ENCODE results near the gene TEX28. TPM values are rescaled to one million over a fixed set of nuclear protein-coding genes. Genes with fewer than 3 reads are reported as not detected.
"Not testable (repeated sequence)": the region's sequence is repeated elsewhere in the genome, so short reads cannot be mapped to it uniquely, and the experiment has no call there.

The TEX28 gene
- total and polyA plus RNA-seq, 5 donors: not detected

GRCh38 chrX:154296731-154297130 lies 1.8 kb upstream of the TEX28 start:
- DNase-seq: no peak
- Histone ChIP-seq H3K4me3 (ENCODE audit: low read length) (no peak overlapping the region), H3K27me3 (ENCODE audit: control insufficient read depth, insufficient read depth) (no peaks in the 10 kb centered on the region), H3K27ac (ENCODE audit: low read length) (no peak overlapping the region), H3K9me3 (ENCODE audit: control insufficient read depth, low read length) (no peaks in the 10 kb centered on the region), H3K4me1 (ENCODE audit: control insufficient read depth, insufficient read depth, low read length) (no peaks in the 10 kb centered on the region)
- intact Hi-C loops (cut with DNase I): no loop called here
- WGBS: 93% methylated on average over 18 of the region's 18 CpGs
- no peak for ATAC-seq

DNA sequence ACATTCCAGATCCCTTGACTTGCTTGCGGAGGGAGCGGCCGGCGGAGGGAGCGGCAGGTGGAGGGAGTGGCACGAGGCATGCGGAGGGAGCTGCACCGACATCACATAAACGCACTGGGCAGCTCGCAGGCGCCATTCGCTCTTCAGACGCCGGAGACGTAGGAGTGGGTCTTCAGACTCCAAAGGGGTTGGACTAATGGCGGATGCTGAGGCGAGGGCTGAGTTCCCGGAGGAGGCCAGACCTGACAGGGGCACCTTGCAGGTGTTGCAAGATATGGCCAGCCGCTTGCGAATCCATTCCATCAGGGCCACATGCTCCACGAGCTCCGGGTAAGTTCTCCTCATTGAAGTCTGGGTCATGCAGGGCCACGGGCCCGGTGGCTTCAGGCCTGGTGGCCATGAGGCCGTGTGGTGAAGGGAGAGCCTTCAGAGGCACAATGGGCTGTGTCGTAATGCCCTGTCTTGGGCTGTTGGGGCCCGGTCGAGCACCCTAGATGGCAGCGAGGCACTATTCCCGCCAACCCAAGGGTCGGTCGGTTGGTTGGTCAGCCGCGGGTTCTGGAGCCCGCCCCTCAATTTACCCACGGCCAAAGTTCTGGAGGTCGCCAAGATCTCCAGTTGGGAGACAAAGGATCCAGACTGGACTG lies 863 bp upstream of the TEX28 start, which contains the start of gene TKTL1:
Gene TKTL1 (plus strand): TSS at position 132 of the 647 bp plus-strand sequence. CDS start 65 bp downstream, at position 197.
- ATAC-seq (no peak), DNase-seq (no peak)
- intact Hi-C loops (cut with DNase I): no loop called here
- Histone ChIP-seq H3K4me3 (ENCODE audit: low read length) (no peak within 1 kb of the TSS), H3K9me3 (ENCODE audit: control insufficient read depth, low read length) (no peaks in the 10 kb centered on the region), H3K27ac (ENCODE audit: low read length) (no peak within 1 kb of the TSS), H3K4me1 (ENCODE audit: control insufficient read depth, insufficient read depth, low read length) (no peaks in the 10 kb centered on the region), H3K27me3 (ENCODE audit: control insufficient read depth, insufficient read depth) (no peaks in the 10 kb centered on the region)
- WGBS: 98% methylated on average over 37 of the region's 37 CpGs

DNA sequence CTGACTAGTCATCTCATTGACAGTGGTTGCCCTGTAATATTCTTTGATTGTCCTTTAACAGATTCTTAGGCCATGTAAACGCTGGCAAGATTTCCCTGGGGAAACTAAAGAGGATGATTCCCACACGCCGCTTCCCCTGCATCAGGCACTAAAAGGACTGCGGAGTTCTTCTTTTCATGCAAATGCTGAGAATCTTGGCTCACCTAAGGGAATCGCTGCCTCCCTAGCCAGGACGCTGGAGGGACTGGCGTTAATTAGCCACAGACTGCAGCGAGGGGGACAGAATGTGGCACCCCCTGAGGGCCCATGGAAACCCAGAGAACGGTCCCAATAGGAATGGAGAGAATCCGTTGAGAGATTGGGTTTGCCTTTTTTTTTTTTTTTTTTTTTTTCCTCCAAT lies 8.5 kb downstream of the TEX28 start:
- intact Hi-C loops (cut with DNase I); H3K9me3 ChIP-seq (ENCODE audit: control insufficient read depth, low read length); H3K27ac ChIP-seq (ENCODE audit: low read length); DNase-seq; ATAC-seq; H3K27me3 ChIP-seq (ENCODE audit: control insufficient read depth, insufficient read depth); H3K4me3 ChIP-seq (ENCODE audit: low read length); H3K4me1 ChIP-seq (ENCODE audit: control insufficient read depth, insufficient read depth, low read length): not testable (repeated sequence)
- no CpG with 5 or more reads among the region's 10 CpGs for WGBS

- H3K27ac ChIP-seq (ENCODE audit: low read length); intact Hi-C loops (cut with DNase I); H3K4me1 ChIP-seq (ENCODE audit: control insufficient read depth, insufficient read depth, low read length); H3K9me3 ChIP-seq (ENCODE audit: control insufficient read depth, low read length); H3K4me3 ChIP-seq (ENCODE audit: low read length); DNase-seq; H3K27me3 ChIP-seq (ENCODE audit: control insufficient read depth, insufficient read depth): not testable (repeated sequence)
- no CpG with 5 or more reads among the region's 23 CpGs for WGBS
- peak; percentile 91 to 98 for ATAC-seq
These were observed 10.2 kb downstream of the TEX28 start for GRCh38 chrX:154284489-154285338.

DNA sequence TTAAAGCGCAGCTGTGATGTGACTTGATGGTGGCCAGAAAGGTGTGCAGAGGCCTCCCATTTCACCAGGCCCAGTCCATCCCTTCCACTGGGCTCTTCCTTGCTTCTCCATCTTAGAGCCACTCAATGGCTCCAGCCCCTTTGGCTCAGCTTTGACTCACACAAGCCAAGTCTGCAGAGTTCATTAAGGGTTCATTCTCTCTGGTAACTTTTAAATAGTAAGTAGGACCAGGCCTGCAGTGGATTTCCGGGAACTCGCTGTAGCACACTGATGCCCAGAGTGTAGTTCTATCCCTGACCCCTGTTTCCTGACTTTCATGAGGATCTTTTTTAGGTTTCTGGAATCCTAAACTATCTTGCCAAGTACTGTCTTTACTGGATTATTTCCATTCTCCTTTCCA lies 25.7 kb downstream of the TEX28 start:
- H3K27me3 ChIP-seq (ENCODE audit: control insufficient read depth, insufficient read depth); H3K4me1 ChIP-seq (ENCODE audit: control insufficient read depth, insufficient read depth, low read length); H3K4me3 ChIP-seq (ENCODE audit: low read length); intact Hi-C loops (cut with DNase I); DNase-seq; H3K9me3 ChIP-seq (ENCODE audit: control insufficient read depth, low read length); H3K27ac ChIP-seq (ENCODE audit: low read length): not testable (repeated sequence)
- WGBS: no CpG with 5 or more reads among the region's 3 CpGs
- peak; percentile 74 to 84 for ATAC-seq

DNA sequence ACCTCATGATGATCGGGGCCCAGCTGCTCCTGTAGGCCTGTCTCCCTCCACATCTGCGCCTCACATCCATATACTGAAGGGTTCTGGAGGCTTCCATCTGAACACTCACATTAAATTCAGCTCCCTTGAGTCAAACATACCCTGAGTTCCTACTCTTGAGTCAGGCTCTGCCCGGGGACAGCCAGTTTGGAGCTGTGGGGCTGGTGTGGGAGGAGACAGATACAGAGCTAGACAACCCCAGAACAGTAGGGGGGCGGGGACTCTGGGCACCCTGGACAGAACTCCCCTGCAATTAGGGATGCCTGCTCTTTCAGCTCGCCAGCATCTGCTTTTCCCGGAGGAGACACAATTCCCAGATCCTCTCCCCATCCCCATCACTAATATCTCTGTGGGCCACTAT lies 31.9 kb downstream of the TEX28 start:
- DNase-seq; H3K4me3 ChIP-seq (ENCODE audit: low read length); intact Hi-C loops (cut with DNase I); H3K27me3 ChIP-seq (ENCODE audit: control insufficient read depth, insufficient read depth); H3K4me1 ChIP-seq (ENCODE audit: control insufficient read depth, insufficient read depth, low read length); H3K27ac ChIP-seq (ENCODE audit: low read length); H3K9me3 ChIP-seq (ENCODE audit: control insufficient read depth, low read length); ATAC-seq: not testable (repeated sequence)
- WGBS: no CpG with 5 or more reads among the region's 6 CpGs

GRCh38 chrX:154258711-154259110 lies 36.2 kb downstream of the TEX28 start:
- H3K4me1 ChIP-seq (ENCODE audit: control insufficient read depth, insufficient read depth, low read length); H3K4me3 ChIP-seq (ENCODE audit: low read length); intact Hi-C loops (cut with DNase I); H3K9me3 ChIP-seq (ENCODE audit: control insufficient read depth, low read length); H3K27ac ChIP-seq (ENCODE audit: low read length); H3K27me3 ChIP-seq (ENCODE audit: control insufficient read depth, insufficient read depth); DNase-seq; ATAC-seq: not testable (repeated sequence)
- no CpG with 5 or more reads among the region's 10 CpGs for WGBS

DNA sequence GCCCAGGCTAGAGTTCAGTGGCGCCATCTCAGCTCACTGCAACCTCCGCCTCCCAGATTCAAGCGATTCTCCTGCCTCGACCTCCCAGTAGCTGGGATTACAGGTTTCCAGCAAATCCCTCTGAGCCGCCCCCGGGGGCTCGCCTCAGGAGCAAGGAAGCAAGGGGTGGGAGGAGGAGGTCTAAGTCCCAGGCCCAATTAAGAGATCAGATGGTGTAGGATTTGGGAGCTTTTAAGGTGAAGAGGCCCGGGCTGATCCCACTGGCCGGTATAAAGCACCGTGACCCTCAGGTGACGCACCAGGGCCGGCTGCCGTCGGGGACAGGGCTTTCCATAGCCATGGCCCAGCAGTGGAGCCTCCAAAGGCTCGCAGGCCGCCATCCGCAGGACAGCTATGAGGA lies 37.6 kb downstream of the TEX28 start, which contains the start of gene OPN1MW3:
Gene OPN1MW3 (plus strand): TSS at position 301 of the 400 bp plus-strand sequence. CDS start 38 bp downstream, at position 339.
- WGBS: no CpG with 5 or more reads among the region's 17 CpGs
- H3K27me3 ChIP-seq (ENCODE audit: control insufficient read depth, insufficient read depth); ATAC-seq; H3K27ac ChIP-seq (ENCODE audit: low read length); DNase-seq; intact Hi-C loops (cut with DNase I); H3K9me3 ChIP-seq (ENCODE audit: control insufficient read depth, low read length); H3K4me3 ChIP-seq (ENCODE audit: low read length); H3K4me1 ChIP-seq (ENCODE audit: control insufficient read depth, insufficient read depth, low read length): not testable (repeated sequence)

DNA sequence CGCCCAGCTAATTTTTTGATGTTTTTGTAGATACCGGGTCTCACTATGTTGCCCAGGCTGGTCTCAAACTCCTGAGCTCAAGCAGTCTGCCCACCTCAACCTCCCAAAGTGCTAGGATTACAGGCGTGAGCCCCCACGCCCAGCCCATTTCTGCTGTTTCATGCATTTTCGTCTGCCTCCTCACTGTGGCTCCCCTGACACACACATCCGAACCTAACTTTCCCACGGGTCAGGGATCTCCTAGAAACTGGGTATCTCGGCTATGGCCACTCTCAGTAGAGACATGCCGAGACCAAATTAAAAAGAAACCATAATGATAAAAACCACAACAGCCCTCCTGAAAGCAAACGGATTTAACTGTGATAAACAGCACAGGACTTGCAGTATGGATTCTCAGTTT lies 46.8 kb downstream of the TEX28 start:
- intact Hi-C loops (cut with DNase I); H3K4me1 ChIP-seq (ENCODE audit: control insufficient read depth, insufficient read depth, low read length); H3K27ac ChIP-seq (ENCODE audit: low read length); H3K4me3 ChIP-seq (ENCODE audit: low read length); DNase-seq; H3K27me3 ChIP-seq (ENCODE audit: control insufficient read depth, insufficient read depth); H3K9me3 ChIP-seq (ENCODE audit: control insufficient read depth, low read length): not testable (repeated sequence)
- peak in 1 of 2 donors; percentile 9 for ATAC-seq
- WGBS: no CpG with 5 or more reads among the region's 10 CpGs

DNA sequence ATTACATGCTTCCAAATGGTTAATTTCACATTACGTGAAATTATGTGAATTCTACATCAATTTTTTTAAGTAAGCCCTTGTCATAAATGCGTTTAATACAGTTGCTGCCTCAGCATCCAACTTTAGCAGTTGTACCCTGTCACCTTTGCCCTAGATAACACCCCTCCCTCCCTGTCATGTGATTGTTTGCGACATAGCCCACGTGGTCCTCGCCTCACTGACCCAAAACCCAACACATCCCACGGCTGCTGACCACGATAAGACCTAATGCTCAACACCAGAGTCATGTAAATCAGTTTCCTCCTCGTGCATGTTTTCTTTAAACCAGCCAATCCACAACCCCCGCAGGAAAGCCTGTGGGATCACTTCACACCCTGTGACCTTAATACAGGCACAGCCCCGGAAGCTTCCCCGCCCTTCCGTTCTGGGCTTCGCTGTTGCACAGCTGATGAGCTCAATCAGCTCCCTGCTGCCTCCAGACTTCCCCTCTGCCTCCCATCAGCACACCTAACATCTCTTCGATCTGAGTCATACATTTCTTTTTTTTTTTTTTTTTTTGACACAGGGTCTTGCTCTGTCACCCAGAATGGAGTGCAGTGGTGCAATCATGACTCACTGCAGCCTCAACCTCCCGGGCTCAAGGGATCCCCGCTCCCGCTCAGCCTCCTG lies 47.4 kb downstream of the TEX28 start:
- no CpG with 5 or more reads among the region's 17 CpGs for WGBS
- H3K27ac ChIP-seq (ENCODE audit: low read length); H3K27me3 ChIP-seq (ENCODE audit: control insufficient read depth, insufficient read depth); DNase-seq; H3K4me3 ChIP-seq (ENCODE audit: low read length); intact Hi-C loops (cut with DNase I); H3K9me3 ChIP-seq (ENCODE audit: control insufficient read depth, low read length); H3K4me1 ChIP-seq (ENCODE audit: control insufficient read depth, insufficient read depth, low read length): not testable (repeated sequence)
- peak; percentile 92 to 97 for ATAC-seq

DNA sequence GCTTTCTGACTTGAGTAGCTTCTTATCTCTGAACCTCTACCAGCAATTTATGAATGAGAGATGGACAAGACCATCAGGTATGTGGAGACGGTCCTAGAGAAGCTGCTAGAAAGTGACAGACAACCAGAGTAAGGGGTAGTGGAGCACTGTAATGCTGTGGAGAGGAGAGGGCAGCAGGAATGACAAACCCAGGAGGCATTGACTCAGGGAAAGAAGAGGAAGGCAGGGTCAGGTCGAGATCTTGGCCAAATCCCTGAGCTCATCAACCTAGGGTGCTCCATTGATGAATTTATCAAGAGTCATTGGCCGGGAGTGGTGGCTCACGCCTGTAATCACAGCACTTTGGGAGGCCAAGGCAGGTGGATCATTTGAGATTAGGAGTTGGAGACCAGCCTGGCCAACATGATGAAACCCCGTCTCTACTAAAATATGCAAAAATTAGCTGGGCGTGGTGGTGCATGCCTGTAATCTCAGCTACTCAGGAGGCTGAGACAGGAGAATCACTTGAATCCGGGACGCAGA lies 54.9 kb downstream of the TEX28 start:
- WGBS: no CpG with 5 or more reads among the region's 8 CpGs
- H3K27ac ChIP-seq (ENCODE audit: low read length); ATAC-seq; H3K27me3 ChIP-seq (ENCODE audit: control insufficient read depth, insufficient read depth); intact Hi-C loops (cut with DNase I); H3K9me3 ChIP-seq (ENCODE audit: control insufficient read depth, low read length); H3K4me3 ChIP-seq (ENCODE audit: low read length); H3K4me1 ChIP-seq (ENCODE audit: control insufficient read depth, insufficient read depth, low read length); DNase-seq: not testable (repeated sequence)

Measured in right cardiac atrium (tissue), 5 donors.